HG02678 (cell line): Measurements from ENCODE around the gene OTOP3.

Experiments
- ATAC-seq: cut with Tn5 transposase; IDR thresholded peaks from one replicate; pipeline ENCODE4 v1.9.1; 2021; ENCODE audit warnings: mild to moderate bottlenecking, moderate library complexity; ENCODE audit not compliant: unreplicated experiment

OTOP3 gene

DNA sequence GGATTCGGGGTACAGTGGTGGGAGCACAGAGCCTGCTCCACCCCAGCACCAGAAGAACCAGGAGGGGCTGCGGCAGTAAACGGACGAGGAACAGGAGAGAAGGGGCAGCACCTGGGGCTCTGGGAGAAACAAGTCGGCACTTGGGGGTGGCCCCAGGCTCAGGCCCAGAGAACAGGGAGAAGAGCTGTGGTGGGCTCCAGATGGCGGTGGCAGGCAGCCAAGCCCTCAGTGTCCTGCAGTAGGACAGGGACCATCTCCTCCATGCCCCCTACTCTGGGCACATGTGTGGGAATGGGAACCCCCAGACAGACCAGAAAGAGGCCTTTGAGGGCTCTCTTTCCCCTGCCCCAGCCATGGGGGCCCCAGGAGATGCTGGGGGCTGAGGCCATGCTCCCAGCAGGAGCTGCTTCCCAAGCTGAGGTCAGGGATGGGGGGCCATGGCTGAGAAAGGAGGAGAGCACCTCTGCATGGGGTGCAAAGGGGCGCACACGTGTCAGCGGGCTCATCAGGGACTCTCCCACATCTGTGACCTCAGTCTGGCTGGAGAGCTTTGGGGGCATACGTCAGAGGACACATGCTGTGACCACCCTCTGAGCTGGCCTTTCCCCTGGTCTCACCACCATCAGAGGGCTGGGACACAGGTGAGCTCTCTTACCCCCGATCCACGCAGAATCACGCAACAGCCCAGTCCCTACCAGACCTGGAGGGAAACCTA is 19.4 kb upstream of the OTOP3 start:
- ATAC-seq = no peak

- ATAC-seq = no peak
These were observed 18.9 kb upstream of the OTOP3 start for GRCh38 chr17:74916851-74917199.

GRCh38 chr17:74917430-74917829 is 18.3 kb upstream of the OTOP3 start:
- no peak for ATAC-seq

DNA sequence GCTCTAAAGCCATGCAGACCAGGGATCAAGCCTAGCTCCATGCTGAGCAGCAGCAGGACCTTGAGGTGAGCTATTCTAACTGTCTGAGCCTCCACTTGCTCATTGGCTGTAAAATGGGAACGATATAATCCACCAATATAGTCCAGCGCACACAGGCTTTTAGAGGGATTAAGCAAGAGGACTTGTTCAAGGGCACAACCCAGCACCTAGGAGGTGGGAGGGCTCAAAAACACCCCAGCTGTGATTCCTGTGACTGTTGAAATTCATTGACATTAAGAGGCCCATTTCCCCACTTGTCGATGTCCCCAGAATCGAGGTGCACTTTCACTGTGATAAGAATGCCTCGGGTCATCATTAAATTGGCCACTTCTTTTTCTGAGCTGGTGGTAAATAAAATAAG is 16.8 kb upstream of the OTOP3 start:
- no peak for ATAC-seq

DNA sequence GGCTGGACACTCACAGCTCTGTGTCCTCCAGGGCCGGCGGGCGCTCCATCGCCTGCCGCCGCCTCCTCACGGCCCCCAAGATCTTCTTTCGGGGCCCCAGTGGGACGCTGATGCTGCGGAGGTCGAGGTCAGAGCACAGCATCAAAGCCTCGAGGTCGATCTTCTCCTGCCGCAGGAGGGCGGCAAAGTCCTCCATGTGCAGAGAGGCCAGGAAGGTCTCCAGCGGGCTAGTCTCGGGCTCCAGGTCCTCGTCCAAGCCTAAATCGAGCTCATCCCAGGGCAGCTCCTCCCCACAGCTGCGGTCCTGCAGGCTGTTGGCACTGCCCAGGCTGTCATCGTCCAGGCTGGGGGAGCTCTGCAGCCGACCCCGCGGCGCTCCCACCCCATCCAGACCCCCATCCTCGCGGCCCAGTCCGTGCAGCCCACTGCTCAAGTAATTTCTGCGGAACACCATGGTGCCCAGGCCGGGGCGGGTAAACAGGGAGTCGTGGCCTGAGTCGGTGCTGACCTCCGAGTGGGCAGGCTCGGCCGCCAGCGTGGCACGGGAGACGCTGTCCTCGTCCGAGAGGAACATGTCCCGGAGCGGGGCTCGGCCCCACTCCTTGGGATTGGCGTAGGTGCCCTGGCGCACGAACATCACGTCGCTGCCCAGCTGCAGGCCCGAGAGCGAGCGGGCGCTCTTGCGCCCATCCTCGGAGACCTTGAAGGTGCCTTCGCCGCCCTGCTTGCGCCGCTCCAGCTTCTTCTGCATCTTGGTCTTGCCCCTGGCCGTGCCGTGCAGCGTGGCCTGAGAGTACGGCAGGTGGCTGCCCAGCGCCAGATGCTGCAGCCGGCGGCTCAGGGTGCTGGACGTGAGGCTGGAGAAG is 16.0 kb upstream of the OTOP3 start:
- no peak for ATAC-seq

- ATAC-seq = no peak
These were observed 15.4 kb upstream of the OTOP3 start for GRCh38 chr17:74920306-74920620.

DNA sequence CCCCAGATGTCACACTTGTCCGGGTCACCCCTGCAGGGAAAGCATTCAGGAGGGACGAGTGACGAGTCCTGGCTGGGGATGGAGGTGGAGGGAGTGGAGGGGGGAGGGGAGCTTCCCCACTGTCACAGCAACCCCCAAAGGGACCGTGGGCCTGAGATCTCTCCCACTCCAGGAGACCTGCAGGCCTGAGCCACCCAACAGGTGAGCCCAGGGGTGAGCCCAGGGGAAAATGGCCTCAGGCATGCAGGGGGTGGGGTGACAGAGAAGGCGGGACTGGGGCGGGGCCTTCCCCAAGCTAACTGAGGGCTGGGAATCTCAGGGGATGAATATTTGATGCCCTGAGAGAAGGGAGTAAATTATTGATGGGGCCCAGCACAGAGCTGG is 15.1 kb upstream of the OTOP3 start:
- no peak for ATAC-seq

- no peak for ATAC-seq
These were observed 14.5 kb upstream of the OTOP3 start for GRCh38 chr17:74921026-74921681.

DNA sequence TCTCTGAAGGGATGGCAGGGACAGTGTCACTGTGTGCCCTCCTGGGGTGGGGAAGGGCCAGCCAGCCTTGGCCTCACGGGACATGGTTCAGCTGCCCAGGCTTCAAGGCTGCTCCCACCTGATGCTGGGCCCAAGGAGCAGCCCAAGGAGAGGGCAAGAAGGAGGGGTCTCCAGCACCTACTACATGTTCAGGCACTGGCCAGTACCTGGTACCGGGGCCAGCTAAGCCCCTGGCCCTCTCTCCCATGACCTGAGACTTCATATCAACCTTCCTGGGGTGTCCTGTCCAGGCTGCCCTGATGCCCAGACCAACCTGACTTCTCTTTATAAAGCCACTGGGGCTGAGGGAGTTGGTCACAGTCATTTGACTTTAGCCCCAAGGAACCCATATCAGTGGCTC is 13.9 kb upstream of the OTOP3 start:
- ATAC-seq = no peak

GRCh38 chr17:74922172-74922571 is 13.5 kb upstream of the OTOP3 start:
- ATAC-seq = no peak

DNA sequence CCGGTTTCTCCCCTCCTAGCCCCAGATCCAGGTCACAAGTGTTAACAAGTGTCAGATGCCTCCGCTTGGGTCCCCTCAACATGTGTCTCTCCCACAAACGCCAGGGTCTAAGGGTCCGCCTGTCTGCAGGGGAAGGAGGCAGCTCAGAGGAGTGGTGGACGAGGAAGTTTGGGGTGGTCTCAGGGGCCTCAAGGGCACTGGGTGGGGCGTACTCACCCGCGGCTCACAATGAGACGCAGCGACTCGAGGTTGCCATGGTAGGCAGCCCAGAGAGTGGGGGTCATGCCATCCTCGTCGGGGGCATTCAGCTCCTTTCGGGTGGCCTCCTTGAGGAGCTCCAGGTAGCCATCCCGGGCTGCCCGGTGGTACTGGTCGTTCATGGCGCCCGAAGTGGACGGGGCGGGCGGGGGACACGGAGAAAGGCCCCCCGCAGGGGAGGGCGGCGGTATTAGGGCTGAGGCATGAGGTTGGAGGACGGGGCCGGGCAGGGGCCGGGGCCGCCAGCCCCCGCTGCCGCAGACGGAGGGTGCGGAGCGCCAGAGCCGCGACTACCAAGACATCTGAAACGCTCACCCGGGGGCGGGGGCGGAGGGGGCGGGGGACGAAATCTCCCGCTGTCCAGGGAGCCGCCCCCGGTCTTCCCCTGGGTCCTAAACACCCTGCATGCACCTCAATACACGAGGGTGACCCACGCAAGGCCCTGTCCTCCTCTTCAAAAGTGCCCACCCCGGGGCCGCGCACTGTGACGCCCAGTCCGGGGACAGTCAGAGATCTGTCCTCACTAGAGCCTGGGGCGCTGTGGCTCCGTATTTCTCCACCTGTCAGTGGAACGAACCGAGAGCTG is 12.8 kb upstream of the OTOP3 start, which contains the start of gene USH1G:
USH1G (minus strand) TSS at position 562 of the 844 bp plus-strand sequence; CDS start at position 380, 182 bp downstream.
- ATAC-seq = no peak

- ATAC-seq = no peak
These were observed 12.0 kb upstream of the OTOP3 start for GRCh38 chr17:74923538-74924249.

DNA sequence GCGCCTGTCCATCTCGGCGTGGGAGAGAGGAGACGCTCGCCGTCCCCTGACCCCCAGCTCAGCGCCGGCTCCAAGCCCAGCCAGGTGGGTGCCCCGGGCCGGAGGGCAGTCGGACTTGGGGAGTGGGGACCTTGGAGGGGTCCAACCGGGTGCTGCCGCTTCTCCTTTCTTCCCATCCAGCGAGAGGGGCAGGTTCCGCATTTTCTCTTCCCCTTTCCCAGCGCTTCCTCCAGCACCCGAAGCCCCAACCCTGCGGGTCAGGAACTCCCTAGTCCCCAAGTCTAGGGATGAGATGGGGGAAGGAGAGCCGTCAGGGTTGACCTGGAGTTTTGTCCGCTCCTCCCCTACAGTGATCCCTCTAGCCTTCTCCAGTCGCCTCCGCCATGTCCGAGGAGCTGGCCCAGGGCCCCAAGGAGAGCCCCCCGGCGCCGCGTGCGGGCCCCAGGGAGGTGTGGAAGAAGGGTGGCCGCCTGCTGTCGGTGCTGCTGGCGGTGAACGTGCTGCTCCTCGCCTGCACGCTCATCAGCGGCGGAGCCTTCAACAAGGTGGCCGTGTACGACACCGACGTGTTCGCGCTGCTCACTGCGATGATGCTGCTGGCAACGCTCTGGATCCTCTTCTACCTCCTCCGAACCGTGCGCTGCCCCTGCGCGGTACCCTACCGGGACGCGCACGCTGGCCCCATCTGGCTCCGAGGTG is 11.3 kb upstream of the OTOP3 start, which contains the start of gene OTOP2:
OTOP2 (plus strand) TSS at position 24 of the 699 bp plus-strand sequence; CDS start at position 384, 360 bp downstream.
- no peak for ATAC-seq

- ATAC-seq = no peak
These were observed 10.5 kb upstream of the OTOP3 start for GRCh38 chr17:74925242-74925641.

GRCh38 chr17:74928786-74929185 is 6.9 kb upstream of the OTOP3 start:
- ATAC-seq = no peak

GRCh38 chr17:74930535-74931036 is 5.1 kb upstream of the OTOP3 start:
- ATAC-seq = no peak

- no peak for ATAC-seq
These were observed 650 bp upstream of the OTOP3 start for GRCh38 chr17:74935048-74935447.

DNA sequence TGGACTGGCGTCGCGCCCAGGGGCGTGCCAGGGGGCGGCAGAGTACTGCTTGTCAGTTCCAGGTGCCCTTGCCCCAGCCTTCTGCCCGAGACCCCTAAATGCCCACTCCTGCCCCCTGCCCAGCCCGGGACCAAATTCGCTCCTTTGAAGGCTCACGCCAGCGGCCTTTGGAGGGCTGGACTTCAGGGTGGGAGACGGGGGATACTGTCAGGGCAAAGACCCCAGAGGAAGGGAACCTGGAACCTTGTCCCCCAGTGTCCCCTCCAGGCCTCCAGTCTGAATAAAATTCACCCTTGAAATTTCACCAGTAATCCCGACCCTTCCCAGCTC is 737 bp downstream of the OTOP3 start:
- no peak for ATAC-seq
